Stimulated activated naive CD4-positive, alpha-beta T cell treated with Interleukin-2 at 50 U/mL for 16 hours (primary cell): Measurements from ENCODE around the gene PDCD10.

ENCODE experiments used
- DNase-seq: peaks from one replicate; lab custom pipeline; 2025; lab: John Stamatoyannopoulos, UW

PDCD10 gene

GRCh38 chr3:167684388-167684993, 50.2 kb downstream of the PDCD10 start:
- no peak for DNase-seq

GRCh38 chr3:167679526-167679925, 55.2 kb downstream of the PDCD10 start:
- DNase-seq: no peak

GRCh38 chr3:167675848-167676247, 58.8 kb downstream of the PDCD10 start:
- DNase-seq: no peak

- DNase-seq: no peak
Observed at GRCh38 chr3:167673221-167673620, 61.5 kb downstream of the PDCD10 start.

- no peak for DNase-seq
Observed at GRCh38 chr3:167671878-167672427, 62.7 kb downstream of the PDCD10 start.

GRCh38 chr3:167669699-167670098, 65.0 kb downstream of the PDCD10 start:
- DNase-seq: no peak

GRCh38 chr3:167668651-167669050, 66.0 kb downstream of the PDCD10 start:
- DNase-seq: no peak

GRCh38 chr3:167666563-167666962, 68.1 kb downstream of the PDCD10 start:
- no peak for DNase-seq

GRCh38 chr3:167662919-167663400, 71.7 kb downstream of the PDCD10 start:
- no peak for DNase-seq

GRCh38 chr3:167657684-167658225, 76.9 kb downstream of the PDCD10 start:
- no peak for DNase-seq

GRCh38 chr3:167656821-167657220, 77.9 kb downstream of the PDCD10 start:
- no peak for DNase-seq

- no peak for DNase-seq
Observed at GRCh38 chr3:167653760-167654159, 80.9 kb downstream of the PDCD10 start, which contains the start of gene WDR49. Gene WDR49, minus strand, starts transcription at chr3:167653942. Its CDS starts 517 bp downstream, at chr3:167653425.

- DNase-seq: no peak
Observed at GRCh38 chr3:167653155-167653554, 81.5 kb downstream of the PDCD10 start.

- no peak for DNase-seq
Observed at GRCh38 chr3:167651826-167652225, 82.9 kb downstream of the PDCD10 start.

GRCh38 chr3:167650459-167650858, 84.2 kb downstream of the PDCD10 start:
- no peak for DNase-seq

- DNase-seq: no peak
Observed at GRCh38 chr3:167649746-167650145, 84.9 kb downstream of the PDCD10 start.

- DNase-seq: no peak
Observed at GRCh38 chr3:167644611-167645010, 90.1 kb downstream of the PDCD10 start.
